GM18870 (cell line): ENCODE measurements around the gene FAS.
A peak's percentile ranks its signal among the peaks of the same experiment; 100 is the strongest.

Experiments used
- ATAC-seq: cut with Tn5 transposase; IDR thresholded peaks from one replicate; pipeline ENCODE4 v1.9.1; 2021; ENCODE audit warnings: moderate library complexity; ENCODE audit not compliant: unreplicated experiment

The FAS gene

GRCh38 chr10:89032141-89032891 is 41.7 kb downstream of the FAS start:
- ATAC-seq = peak; percentile 38

DNA sequence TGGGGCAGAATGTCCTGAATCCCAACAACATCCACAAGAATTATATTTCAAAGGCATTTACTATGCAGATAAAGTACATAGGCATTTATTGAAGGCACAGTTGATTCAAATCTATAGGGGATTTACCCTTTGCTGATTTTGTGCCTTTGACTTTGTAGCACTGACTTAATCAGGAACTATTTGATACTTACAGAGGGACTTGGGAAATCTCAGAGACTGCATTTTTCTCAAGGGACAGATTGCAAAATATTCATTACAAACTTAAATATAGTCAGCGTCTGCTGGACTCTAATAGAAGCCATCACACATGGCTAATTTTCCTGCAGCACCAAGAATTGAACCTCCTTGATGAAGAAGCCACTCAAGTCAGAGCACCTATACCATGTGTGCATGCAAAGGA is 44.9 kb downstream of the FAS start:
- no peak for ATAC-seq

- ATAC-seq = no peak
Observed at GRCh38 chr10:89037096-89037495, 46.5 kb downstream of the FAS start.

DNA sequence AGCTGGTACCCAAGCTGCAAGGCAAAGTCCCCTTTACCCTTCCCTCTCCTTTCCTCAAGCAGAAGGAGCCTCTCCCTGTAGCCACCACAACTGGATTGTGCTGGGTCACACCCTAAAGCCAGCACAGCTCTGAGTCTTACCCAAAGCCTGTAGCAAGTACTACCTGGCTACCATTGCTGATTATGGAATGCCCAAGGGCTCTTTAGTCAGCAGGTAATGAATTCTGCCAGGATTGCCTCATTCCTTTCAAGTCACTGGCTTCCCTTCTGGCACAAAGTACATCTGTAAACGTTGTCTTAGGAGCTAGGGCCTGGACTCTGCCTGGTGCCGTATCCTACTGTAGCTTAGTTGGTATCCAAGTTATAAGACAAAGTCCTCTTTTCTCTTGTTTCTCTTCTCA is 52.0 kb downstream of the FAS start:
- no peak for ATAC-seq

- ATAC-seq = no peak
Observed at GRCh38 chr10:89043052-89043451, 52.5 kb downstream of the FAS start.

GRCh38 chr10:89047397-89047796 is 56.8 kb downstream of the FAS start:
- ATAC-seq = no peak

- no peak for ATAC-seq
Observed at GRCh38 chr10:89051593-89051992, 61.0 kb downstream of the FAS start.

DNA sequence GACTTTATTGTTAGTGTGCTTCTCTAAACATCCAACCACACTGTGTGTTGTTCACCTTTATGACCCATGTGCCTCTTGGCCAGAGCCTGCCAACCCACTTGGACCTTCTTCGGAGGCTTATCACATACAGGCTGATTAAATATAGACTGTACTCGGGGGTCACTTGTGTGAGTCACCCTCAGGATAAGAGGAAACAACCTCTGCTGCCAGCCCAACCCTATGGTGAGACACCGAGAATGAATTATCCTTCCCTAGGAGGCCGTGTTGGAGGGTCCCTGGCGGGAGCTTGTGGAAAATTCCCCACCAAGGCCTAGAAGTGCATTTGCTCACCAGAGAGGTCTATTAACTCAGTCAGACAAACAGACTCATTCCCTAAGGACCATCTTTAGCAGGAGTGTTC is 63.0 kb downstream of the FAS start:
- no peak for ATAC-seq

DNA sequence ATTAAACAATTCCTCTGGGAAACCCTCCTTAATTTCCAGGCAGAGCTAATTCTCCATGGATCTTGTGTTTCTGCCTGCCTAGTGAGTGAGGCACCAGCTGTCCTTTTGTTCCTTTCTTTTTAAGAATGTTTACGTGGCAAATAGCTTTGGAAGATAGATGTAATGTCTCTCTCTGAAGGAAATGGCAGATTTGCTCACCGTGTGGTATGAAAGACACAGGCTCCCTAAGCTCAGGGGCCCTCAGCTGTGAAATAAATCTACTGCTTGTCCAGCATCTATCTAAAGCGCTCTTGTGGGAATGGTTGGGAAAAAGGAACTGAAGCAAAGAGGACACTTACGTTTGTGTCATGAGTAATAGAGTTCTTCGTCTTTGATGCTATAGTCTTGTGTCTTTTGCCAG is 64.6 kb downstream of the FAS start:
- ATAC-seq = no peak

DNA sequence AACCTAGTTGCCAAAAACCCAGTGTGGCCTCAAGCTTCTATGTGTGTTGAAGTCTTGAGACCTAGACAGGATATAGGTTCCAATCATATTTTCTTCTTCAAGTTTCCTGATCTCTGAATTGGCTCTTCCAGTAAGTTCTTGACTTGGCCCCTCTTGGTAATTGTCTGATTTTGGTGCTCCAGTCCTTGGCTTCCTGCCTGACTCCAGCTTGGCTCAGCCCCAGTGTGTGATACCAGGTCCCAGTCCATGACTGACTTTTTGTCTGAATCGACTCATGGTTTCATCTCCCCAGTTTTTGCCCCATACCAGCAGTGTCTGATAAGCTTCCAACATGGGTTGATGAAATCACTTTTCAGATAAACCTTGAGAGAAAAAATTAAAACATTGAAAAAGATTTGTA is 72.3 kb downstream of the FAS start:
- no peak for ATAC-seq

GRCh38 chr10:89063465-89063864 is 72.9 kb downstream of the FAS start:
- no peak for ATAC-seq

DNA sequence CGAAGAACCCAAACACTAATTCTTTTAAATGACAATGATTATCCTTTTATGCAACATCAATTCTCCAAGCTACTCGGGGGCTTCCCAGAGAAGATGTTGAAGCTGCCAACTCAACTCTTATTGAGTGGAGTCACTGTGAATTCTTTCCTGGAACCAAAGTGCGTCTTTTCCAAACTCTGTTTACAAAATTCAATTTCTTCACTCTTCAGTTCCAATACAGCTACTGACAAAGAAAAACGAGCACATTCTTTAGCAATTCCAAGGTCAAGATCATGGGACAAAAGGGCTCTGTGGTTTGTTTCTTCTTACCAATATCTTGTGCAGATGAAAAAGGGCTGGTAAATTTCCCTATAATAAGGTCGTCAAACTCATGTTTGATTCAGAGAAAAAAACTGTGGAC is 74.2 kb downstream of the FAS start:
- no peak for ATAC-seq
